Left lung (tissue), 10 donors: ENCODE results near the gene PAPPA. TPM values are rescaled to one million over a fixed set of nuclear protein-coding genes. Genes with fewer than 3 reads are reported as not detected.

Experiments
- ATAC-seq: fragments of 200-7000 bp; cut with Tn5 transposase; one replicate; pipeline ENCODE4 v1.9.1; 2020; ENCODE audit warnings: moderate library complexity
- DNase-seq, 4 donors: peaks; one replicate each; pipeline ENCODE4 v3.0.0-alpha.2; 2013 to 2020
- H3K27ac ChIP-seq, 2 donors: fragments of 200-600 bp; sonication (generic) in 1 of 2; one replicate each; pipeline versions ENCODE4 v1.5.0 to v1.8.0; 2020 to 2021
- H3K27me3 ChIP-seq, 2 donors: fragments of 200-600 bp; sonication (generic) in 1 of 2; one replicate each; pipeline versions ENCODE4 v1.5.0 to v1.8.0; 2020 to 2021
- H3K36me3 ChIP-seq, 2 donors: fragments of 200-600 bp; sonication (generic) in 1 of 2; one replicate each; pipeline versions ENCODE4 v1.5.0 to v1.8.0; 2020 to 2021
- H3K4me1 ChIP-seq, 2 donors: fragments of 200-600 bp; one replicate each; pipeline ENCODE4 v1.8.0; 2021
- H3K4me3 ChIP-seq, 2 donors: fragments of 200-600 bp; sonication (generic) in 1 of 2; one replicate each; pipeline versions ENCODE4 v1.5.0 to v1.8.0; 2020 to 2021; ENCODE audit warnings: mild to moderate bottlenecking in 1 of 2
- H3K9me3 ChIP-seq, 2 donors: fragments of 200-600 bp; sonication (generic) in 1 of 2; one replicate each; pipeline versions ENCODE4 v1.5.0 to v1.8.0; 2020 to 2021
- intact Hi-C, 2 donors: fragments of 100-400 bp; cut with DNase I; formaldehyde crosslinking; loops; one replicate each; pipeline versions ENCODE4 v1.11.2 to v1.14.2; 2022
- polyA plus RNA-seq, 6 donors: library from polyadenylated mRNA; unstranded; fragments of 120-200 nt; gene quantifications; one replicate each; pipeline ENCODE4 v1.2.1, GENCODE V29; 2013; ENCODE audit not compliant: insufficient read length in 6 of 6
- total RNA-seq, 2 donors: library from RNA; stranded (reverse); fragmentation: NEBNext Ultra II Directional; extraction: Animal tissue kit (Norgen Biotek cat#: 25700); gene quantifications; one replicate each; pipeline ENCODE4 v1.2.1, GENCODE V29; 2021
- TF ChIP-seq, protein P1 (sequence below), 2 donors: fragments of 200-600 bp; sonication (generic) in 1 of 2; IDR thresholded peaks; one replicate each; pipeline versions ENCODE4 v1.5.0 to v1.8.0; 2021; ENCODE audit warnings: antibody characterized with exemption in 2 of 2
- donor health status: DM: no; HTN: yes; CAD: no.
- donor health status: DM: no; HTN: no; CAD: no.

The PAPPA gene
- total and polyA plus RNA-seq, 8 donors: 1.1 to 9.8 (median 1.3) TPM

DNA sequence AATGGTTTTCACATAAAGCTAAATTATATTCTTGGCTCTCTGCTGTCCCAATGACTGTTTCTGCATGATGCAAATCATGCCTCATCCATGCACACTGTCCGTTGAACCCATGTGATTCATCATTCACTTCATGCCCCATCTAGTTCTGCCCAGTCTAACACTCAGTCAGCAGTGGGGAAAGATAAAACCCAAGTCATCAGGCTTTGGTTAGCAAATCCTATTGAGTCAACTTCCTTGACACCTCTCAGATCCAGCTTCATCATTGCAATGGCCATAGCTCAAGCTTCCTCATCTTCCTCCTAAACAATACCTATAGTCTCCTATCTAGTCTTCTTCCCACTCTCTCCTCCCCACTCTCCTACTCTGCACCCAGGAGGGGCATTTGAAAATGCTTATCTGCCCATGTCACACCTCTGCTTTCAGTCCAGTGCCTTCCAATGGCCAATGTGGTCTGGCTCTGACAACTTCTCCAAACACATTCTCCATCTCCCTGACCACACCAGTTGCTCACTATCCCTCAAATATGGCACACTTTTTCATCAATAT, 267.5 kb downstream of the PAPPA start:
- no peak for ATAC-seq
- Histone ChIP-seq H3K27ac (no peak overlapping the region), H3K27me3 (no peaks in the 10 kb centered on the region), H3K9me3 (no peaks in the 10 kb centered on the region), H3K4me3 (no peak overlapping the region), H3K4me1 (no peaks in the 10 kb centered on the region), H3K36me3 (no peaks in the 10 kb centered on the region)
- intact Hi-C loops: no loop called here
- TF ChIP-seq, protein P1, sequence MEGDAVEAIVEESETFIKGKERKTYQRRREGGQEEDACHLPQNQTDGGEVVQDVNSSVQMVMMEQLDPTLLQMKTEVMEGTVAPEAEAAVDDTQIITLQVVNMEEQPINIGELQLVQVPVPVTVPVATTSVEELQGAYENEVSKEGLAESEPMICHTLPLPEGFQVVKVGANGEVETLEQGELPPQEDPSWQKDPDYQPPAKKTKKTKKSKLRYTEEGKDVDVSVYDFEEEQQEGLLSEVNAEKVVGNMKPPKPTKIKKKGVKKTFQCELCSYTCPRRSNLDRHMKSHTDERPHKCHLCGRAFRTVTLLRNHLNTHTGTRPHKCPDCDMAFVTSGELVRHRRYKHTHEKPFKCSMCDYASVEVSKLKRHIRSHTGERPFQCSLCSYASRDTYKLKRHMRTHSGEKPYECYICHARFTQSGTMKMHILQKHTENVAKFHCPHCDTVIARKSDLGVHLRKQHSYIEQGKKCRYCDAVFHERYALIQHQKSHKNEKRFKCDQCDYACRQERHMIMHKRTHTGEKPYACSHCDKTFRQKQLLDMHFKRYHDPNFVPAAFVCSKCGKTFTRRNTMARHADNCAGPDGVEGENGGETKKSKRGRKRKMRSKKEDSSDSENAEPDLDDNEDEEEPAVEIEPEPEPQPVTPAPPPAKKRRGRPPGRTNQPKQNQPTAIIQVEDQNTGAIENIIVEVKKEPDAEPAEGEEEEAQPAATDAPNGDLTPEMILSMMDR (IDR thresholded peaks at IDR 0.05): no peak
- DNase-seq: no peak

DNA sequence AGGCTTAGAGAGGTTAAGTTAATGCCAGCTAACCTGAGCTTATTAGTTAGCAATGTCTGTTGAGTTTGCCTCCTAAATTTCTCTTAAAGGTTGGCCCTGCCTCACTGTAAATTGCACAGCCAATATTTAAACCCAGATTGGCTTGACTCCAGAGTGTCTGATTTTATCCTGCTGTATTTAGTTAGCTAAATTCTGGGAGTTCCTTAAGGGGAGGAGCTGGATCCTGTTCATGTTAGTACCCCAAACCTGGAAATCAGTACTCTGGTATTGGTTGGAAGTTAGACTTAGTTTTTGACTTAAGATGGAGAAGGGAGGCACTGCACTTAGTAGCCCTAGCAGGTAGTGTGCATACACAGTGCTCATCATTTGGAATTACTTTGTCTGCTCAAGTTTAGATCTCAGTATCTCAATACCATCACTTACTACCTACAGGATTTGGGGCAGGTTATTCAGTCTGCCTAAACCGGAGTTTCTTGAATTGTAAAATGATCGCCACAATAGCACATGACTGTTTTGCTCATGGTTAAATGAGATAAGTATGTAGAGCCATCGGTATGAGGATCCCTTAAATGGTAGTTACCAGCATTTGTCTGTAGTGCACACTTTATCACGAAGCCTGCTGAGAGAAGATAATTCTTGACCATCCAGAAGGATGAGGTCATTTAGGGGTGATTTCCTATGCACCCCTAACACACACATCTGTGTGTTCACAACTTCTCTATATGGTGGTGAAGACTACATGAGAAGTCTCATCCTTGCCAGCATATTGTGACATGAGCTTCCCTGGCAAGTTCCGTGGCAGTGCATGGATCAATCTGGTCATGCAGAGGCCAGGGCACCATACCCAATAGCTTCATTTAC, 268.8 kb downstream of the PAPPA start:
- Histone ChIP-seq H3K27me3 (no peaks in the 10 kb centered on the region), H3K4me1 (no peaks in the 10 kb centered on the region), H3K27ac (no peak overlapping the region), H3K9me3 (no peaks in the 10 kb centered on the region), H3K4me3 (no peak overlapping the region), H3K36me3 (no peaks in the 10 kb centered on the region)
- TF ChIP-seq, protein P1 (IDR thresholded peaks at IDR 0.05): no peak
- DNase-seq (no peak), ATAC-seq (no peak)
- intact Hi-C loops: no loop called here

DNA sequence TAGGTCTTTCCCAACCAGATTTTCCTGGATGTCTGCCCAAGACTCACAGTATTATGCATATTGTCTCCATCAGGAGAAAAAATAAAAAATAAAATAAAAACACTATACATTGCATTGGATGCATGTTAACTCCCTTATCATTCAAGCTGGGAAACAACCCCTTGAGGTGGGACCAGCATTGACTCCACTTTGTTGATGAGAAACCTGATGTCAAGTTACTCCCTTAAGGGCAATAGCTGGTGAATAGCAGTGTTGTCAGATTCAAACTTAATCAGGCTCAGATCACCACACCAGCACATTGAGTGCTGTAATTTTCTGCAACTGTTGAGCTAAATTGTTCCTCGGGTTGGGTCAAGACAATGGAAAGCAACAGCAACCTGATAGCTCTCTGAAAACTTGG, 269.6 kb downstream of the PAPPA start:
- no peaks in the 10 kb centered on the region for H3K4me1 ChIP-seq
- no peak for DNase-seq
- no peaks in the 10 kb centered on the region for H3K36me3 ChIP-seq
- H3K4me3 ChIP-seq: no peak overlapping the region
- no peak overlapping the region for H3K27ac ChIP-seq
- TF ChIP-seq, protein P1 (IDR thresholded peaks at IDR 0.05): no peak
- H3K27me3 ChIP-seq: no peaks in the 10 kb centered on the region
- intact Hi-C loops: no loop called here
- no peak for ATAC-seq
- H3K9me3 ChIP-seq: no peaks in the 10 kb centered on the region

DNA sequence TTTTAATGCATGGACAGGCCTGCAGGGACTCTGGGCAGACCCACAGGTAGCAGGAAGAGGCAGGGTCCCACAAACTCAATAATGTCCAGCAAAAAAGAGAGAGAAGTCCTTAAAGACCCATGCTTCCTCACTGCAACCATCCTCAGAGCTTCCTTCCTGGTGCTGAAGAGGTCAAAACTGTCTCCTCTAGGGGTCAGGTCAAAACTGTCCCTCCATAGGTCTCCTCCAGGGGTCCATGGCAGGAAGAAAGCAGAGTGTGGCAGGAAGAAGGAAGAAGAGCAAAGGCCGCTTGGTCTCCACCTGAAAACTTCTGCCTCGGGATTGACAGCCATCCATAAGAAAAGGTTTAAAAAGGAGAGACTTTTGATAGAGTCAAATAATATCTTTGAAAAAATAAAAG, 271.7 kb downstream of the PAPPA start:
- intact Hi-C loops: no loop called here
- H3K4me1 ChIP-seq: no peaks in the 10 kb centered on the region
- H3K36me3 ChIP-seq: no peaks in the 10 kb centered on the region
- no peak overlapping the region for H3K4me3 ChIP-seq
- no peak overlapping the region for H3K27ac ChIP-seq
- DNase-seq (no peak), ATAC-seq (no peak)
- H3K27me3 ChIP-seq: no peaks in the 10 kb centered on the region
- H3K9me3 ChIP-seq: no peaks in the 10 kb centered on the region
- TF ChIP-seq, protein P1 (IDR thresholded peaks at IDR 0.05): no peak

DNA sequence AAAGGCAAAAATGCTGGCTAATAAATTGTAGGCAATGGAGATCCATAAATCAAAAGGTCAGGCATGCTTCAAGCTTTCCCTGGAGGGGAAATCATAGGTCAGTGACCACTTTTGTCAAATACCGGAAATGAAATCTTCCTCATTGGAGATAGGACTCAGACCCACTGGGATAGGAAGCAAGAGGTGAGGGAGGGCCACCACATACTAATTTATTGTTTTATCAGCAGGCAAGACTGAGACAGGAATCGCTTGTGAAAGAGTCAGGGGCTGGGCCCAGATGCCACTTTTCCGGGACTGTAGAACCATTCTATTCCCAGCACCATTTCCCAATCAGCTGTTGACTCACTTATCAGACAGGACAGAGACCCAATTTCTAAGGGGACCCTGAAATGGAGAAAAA, 277.3 kb downstream of the PAPPA start:
- DNase-seq (no peak), ATAC-seq (no peak)
- Histone ChIP-seq H3K27ac (no peak overlapping the region), H3K27me3 (no peaks in the 10 kb centered on the region), H3K36me3 (no peaks in the 10 kb centered on the region), H3K4me1 (no peaks in the 10 kb centered on the region), H3K9me3 (no peaks in the 10 kb centered on the region), H3K4me3 (no peak overlapping the region)
- intact Hi-C loops: no loop called here
- TF ChIP-seq, protein P1 (IDR thresholded peaks at IDR 0.05): no peak
